ENCODE data around the gene MYO1B.

The MYO1B gene

DNA sequence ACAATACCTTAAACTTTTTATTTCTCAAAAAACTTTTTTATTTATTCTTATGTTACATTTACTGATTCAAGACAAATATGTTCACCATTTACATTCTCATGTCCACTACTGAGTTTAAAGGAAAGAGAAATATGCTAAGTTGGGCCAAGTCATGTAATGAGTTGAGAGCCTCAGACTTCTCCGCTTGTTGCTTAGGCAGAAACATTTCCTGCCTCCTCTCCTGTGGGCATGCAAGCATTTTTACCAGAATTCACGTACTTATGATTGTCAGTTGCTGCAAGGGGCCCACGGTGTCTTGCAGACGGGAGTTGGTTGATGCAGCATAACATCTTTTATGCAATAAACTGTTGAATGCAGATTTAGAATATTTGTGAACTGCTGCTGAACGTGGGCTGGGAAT is 51.8 kb downstream of the MYO1B start:
- DNase-seq (ENCODE audit: low read depth in 2 of 2), result no peak

- DNase-seq (ENCODE audit: low read depth in 2 of 2), result no peak
These were observed 53.1 kb downstream of the MYO1B start for GRCh38 chr2:191298306-191298705.

GRCh38 chr2:191299010-191299409 is 53.8 kb downstream of the MYO1B start:
- DNase-seq (ENCODE audit: low read depth in 2 of 2), result no peak

- DNase-seq (ENCODE audit: low read depth in 2 of 2), result no peak
These were observed 54.7 kb downstream of the MYO1B start for GRCh38 chr2:191299866-191300265.

DNA sequence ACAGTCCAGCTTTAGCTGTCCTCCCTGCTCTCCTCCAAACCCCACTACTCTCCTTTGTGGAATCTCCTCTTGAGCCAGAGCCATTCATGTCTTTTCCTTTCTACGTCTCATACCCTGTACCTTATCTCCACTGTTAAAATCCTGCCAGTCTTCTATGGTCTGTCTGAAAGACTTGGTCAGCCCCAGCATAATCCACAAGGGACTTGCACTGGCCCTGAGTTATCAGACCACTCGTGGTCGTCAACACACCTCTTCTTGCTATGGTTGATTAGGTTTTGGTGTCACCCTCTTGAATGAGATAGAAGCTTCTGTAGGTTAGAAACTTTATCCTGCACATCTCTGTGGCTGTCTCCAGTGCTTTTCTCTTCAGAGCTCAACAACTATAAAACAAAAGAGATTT is 56.8 kb downstream of the MYO1B start:
- no peak for DNase-seq (ENCODE audit: low read depth in 2 of 2)

DNA sequence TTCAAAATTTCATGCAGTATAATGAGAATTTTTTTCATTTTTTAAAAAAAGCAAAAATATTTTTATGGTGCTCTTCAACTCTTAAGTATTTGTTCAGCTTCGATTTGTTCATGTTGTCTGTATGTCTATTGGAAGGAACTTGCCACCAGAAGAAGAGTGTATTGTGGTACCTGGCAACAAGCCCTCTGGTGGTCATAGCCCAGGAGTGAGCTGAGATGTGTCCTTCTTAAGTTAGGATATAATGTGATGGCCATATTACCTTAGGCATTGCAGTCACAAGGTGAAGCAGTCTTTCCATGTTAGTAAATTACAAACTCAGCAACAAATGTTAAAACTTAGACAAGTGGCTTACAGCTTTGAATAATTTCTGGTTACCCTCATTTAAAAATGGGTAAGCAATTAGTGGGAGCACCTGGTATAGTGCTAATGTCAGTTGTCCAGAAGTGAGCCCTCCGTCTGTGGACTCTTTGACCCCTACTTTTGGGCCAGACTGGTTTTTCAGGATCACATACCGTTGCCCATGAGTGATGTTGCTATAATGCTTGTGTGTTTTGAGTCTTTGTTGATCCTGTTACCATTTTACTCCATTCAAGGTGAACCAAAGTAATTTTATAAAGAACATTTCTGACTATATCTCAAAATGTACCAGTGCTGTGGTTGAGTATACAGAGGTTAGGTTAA is 57.4 kb downstream of the MYO1B start:
- DNase-seq (ENCODE audit: low read depth in 2 of 2), result no peak

DNA sequence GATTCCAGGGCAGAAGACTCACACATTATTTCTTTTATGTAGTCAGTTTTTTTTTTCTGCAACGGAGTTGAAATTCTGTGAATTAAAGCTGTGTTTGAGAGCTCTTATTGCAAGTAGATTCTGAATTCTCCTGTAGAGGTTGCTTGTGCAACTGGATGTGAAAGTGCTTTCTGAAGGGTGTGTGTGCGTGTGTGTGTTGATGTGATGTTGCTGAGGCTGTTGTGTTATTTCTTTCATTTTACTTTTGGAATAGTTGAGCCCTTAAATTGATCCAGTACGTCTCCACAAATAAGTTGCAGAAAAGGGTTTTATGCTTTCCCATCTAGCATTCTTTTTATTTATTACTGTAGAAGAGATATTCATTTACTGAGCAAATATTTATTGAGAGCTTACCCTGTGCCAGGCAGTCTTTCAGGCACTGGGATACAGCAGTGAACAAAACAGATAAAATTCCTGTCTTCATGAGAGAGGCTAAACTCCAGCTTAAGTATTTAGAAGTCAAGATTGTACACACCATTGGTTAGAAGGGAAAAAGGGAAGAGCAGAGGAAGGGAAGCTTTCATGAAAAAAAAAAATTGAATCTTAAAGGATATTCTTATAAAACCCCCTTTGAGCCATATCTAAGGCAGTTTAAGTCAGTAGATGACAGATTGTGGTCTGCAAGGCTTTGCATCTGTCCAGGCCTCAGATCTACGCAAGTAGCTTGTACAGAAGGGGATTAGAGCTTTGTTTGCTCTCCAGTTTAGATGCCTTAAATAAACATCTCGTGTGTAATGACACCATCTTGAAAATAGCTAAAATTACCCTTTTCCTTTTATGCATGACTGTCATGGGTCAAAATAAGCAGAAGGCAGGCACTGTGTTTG is 58.2 kb downstream of the MYO1B start:
- no peak for DNase-seq (ENCODE audit: low read depth in 2 of 2)

GRCh38 chr2:191304939-191305875 is 60.0 kb downstream of the MYO1B start:
- DNase-seq (ENCODE audit: low read depth in 2 of 2), result no peak

DNA sequence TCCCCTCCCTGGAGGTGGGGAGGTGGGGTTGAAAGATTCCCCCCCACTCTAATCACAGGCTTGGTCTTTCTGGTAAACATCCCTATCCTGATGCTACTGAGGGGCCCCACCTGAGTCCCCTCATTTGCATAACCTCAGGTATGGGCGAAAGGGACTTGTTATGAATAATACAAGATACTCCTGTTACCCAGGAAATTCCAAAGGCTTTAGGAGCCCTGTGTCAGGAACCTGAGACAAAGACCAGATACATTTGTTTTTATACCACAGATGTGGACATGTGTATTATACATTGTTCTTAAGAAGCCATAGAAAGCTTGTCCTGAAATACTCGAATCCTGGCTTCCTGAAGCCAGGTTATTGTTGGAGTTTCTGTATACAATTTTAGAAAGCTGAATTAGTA is 62.8 kb downstream of the MYO1B start:
- no peak for DNase-seq (ENCODE audit: low read depth in 2 of 2)

GRCh38 chr2:191311156-191311555 is 66.0 kb downstream of the MYO1B start:
- DNase-seq (ENCODE audit: low read depth in 2 of 2), result no peak

- no peak for DNase-seq (ENCODE audit: low read depth in 2 of 2)
These were observed 66.4 kb downstream of the MYO1B start for GRCh38 chr2:191311627-191312026.

- no peak for DNase-seq (ENCODE audit: low read depth in 2 of 2)
These were observed 67.0 kb downstream of the MYO1B start for GRCh38 chr2:191312163-191312562.

GRCh38 chr2:191312662-191313061 is 67.5 kb downstream of the MYO1B start:
- no peak for DNase-seq (ENCODE audit: low read depth in 2 of 2)

DNA sequence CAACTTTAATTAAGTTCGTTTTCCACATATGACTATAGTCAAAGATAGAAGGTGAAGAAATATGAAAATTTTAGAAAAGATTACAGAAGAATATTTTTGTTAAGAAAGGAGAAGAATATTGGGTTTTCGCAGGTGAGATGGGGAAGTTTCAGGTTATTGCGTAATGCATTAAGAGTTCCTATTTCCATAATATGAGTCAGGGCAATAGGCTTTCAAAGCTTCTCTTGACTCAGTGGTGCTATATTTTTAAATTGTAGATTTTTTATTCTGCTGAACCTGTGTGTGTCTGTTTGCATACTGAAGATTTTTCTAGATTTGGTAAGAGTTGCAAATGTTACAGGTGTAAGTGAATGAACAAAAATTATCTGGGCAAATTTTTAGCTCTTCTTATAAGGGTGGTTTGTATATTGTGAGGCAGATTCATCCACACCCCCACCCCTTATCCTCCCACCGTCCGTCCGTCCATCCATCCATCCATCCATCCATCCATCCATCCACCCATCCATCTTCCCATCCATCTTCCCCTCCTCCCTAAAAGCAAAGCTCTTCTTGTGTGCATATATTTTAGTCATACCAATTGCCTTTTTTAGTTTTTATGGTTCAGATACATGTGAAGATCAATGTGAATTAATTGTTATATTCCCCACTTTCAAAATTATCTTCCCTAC is 69.6 kb downstream of the MYO1B start:
- DNase-seq (ENCODE audit: low read depth in 2 of 2), result no peak

DNA sequence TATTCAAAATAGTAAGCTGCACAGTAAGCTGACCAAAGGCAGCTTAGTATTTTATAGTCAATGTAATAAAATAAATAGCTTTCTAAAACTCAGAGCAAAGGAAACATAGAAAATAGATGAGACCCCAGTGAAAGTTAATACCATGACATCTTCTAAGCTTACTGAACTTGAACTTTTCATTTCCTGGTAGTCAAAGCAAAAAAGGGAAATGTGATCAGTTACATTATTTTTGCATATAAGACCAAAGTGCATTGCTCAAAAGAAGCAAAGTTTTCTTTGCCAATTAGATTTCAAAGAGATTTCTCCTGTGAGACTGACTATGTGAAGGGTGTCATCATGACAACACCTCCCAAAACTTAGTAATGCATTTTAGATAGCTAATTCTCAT is 70.2 kb downstream of the MYO1B start:
- DNase-seq (ENCODE audit: low read depth in 2 of 2), result no peak

DNA sequence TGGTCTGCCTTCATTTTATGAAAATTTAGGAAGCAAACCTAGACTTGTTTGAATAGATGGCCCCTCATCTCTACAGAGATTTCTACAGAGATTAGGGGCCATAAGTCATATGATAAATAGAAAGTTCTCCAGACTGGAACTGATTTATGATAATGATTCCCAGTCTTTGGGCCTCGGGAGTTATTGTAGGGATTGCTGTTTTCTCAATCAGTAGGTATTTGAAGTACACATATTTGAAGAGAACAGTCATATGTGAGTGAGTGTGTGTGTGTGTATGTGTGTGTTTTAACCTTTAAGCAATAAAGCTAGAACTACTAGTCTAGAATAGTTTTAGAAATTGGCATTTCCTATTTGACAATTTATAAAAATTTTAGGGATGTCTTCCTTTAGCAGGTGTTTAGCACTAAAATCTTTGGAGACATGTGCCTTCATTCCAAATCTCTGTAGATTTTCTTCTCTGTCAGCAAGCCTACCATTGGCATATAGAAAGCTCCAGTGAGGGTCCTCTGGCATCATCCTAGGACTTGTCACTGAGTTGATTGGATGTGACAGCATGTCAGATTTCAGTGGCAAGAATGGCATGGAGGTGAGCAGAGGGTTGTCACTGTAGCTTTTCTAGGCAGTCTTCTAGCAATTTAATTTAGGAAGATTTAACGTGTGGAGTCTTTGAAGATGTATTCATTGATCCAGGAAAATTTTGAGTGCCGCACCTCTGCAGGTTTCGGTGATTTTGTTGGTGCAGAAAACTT is 71.2 kb downstream of the MYO1B start:
- DNase-seq (ENCODE audit: low read depth in 2 of 2), result no peak

GRCh38 chr2:191318037-191318728 is 73.0 kb downstream of the MYO1B start:
- DNase-seq (ENCODE audit: low read depth in 2 of 2), result no peak

- DNase-seq (ENCODE audit: low read depth in 2 of 2), result no peak
These were observed 73.5 kb downstream of the MYO1B start for GRCh38 chr2:191318729-191319078.

- no peak for DNase-seq (ENCODE audit: low read depth in 2 of 2)
These were observed 74.0 kb downstream of the MYO1B start for GRCh38 chr2:191319186-191319585.

GRCh38 chr2:191320881-191321280 is 75.7 kb downstream of the MYO1B start:
- no peak for DNase-seq (ENCODE audit: low read depth in 2 of 2)

Data from stimulated activated CD4-positive, alpha-beta T cell treated with anti-CD3 and anti-CD28 coated beads, Interleukin-15, amount 100 ng/mL, for 48 hours (primary cell).